SHP77 (cell line): ENCODE measurements around the gene PAXX.

Source experiments
- DNase-seq, 2 experiments: peaks; one replicate each; lab custom pipeline; 2025; lab: John Stamatoyannopoulos, UW

The PAXX gene

DNA sequence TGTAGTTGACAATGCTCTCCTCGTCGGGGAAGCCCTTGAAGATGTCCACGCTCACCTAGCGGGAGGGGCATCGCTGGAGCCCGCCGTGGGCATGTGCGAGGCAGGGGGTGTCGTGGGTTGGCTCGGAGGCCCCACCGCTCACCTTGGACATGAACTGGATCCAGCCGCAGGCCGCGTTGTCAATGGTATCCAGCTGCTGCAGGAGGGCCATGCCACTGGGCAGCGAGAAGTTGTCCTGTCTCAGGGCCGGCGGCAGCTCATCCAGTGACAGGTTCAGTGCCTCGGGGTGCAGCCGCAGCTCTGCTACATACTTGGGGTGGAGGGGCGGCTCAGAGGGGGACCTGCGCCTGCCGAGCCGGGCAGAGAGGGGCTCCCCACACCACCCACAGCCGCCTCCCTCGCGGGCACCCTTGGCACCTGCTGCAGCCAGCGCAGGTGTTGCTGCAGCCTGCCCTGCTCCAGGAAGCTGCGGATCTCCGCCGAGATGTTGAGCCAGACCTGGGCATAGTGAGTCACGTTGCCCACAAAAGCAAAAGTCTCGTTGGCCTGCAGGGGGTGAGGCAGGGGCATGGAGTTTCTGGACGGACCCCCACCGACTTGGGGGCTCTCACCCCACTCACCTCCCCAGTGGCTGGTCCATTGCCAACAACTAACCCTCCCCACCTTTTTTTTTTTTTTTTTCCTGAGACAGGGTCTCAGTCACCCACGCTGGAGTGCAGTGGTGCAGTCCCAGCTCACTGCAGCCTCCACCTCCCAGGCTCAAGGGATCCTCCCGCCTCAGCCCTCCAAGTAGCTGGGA lies 26.7 kb downstream of the PAXX start:
- no peak for DNase-seq

DNA sequence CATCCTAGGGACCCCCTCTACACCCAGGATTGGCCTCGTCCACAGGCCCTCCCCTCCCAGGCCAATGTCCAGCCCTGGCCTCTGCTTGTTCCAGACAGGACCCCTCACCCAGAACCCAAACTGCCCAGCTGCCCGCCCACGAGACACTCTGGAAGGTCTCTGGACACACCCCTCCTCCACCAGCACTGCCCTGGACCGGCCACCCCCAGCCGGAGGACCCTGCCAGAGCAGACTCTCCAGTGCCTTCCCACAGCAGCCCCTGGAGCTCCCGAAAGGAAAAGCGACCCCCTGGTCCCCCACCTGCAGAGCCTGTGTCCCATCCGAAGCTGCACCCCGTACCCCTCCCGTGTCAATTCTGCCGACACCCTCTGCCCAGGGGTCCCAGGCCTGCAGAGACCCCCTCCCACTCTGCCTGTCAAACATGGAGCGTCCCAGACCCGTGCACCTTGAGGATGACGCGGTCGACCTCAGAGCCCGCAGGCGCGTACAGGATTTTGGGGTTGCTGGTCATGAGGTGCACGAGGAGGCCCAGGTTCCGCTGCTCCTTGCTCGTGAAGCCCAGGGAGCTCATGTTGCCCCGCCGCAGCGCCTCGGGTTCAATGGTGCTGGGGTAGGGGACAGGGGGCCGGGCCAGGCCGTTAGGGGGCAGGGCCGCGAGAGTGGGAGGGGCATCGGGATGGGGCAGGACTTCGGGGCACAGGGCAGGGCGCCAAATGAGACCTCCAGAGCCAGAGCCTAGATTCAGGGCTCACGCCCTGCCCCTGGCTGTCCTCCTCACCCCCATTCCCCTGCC lies 27.9 kb downstream of the PAXX start:
- no peak for DNase-seq

DNA sequence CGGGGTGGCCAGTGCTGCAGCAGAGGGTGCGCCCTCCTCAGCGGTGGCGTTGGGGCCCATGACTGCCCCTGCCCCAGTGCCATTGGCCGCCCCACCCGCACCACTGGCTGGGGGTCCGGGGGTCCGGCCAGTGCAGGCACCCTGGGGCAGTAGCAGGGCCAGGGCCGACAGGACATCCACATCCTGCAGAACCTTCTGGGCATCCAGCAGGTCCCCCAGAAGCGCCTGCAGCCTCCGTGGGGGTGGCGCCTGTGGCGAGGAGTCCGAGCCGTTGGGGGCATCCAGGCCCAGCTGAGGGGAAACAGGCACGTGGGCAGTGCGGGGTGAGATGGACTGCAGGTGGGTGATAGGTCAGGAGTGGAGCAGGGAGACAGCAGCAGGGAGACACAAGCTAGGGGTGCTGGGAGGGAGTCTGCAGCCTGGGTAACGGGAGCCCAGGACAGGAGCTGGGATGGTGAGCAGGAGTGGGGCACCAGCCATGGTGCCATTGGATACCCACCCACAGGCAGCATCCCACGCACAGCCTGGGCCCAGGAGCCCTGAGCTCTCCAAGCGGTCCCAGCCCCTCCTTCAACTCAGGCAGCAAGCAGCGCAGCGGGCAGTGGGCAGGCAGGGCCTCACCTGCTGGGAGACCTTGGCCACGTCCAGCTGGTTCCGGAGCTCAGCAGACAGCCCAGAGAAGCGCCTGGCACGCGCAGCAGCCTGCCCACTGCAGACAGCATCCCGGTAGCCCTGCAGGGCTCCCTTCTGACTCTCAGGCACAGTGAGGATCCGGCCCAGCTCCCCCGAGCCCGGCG lies 28.7 kb downstream of the PAXX start:
- DNase-seq: no peak

DNA sequence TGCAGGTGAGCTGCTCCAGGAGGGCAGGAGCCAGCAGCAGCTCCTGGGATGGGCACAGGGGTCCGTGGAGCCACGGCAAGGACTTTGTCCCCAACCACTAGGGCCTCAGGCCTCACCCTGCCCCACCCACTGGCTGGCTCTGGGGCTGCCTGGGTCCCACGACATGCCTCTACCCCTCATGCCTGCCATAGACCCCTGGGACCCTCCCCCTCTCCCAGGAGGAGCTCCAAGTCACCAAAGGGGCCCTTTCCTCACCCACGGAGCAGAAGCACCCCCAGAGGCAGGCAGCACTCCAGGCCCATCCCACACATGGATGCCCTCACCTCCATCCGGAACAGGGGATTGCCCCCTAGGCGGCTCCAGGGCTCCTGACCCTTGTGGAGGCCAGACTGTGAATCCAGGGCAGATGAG lies 29.4 kb downstream of the PAXX start:
- no peak for DNase-seq

DNA sequence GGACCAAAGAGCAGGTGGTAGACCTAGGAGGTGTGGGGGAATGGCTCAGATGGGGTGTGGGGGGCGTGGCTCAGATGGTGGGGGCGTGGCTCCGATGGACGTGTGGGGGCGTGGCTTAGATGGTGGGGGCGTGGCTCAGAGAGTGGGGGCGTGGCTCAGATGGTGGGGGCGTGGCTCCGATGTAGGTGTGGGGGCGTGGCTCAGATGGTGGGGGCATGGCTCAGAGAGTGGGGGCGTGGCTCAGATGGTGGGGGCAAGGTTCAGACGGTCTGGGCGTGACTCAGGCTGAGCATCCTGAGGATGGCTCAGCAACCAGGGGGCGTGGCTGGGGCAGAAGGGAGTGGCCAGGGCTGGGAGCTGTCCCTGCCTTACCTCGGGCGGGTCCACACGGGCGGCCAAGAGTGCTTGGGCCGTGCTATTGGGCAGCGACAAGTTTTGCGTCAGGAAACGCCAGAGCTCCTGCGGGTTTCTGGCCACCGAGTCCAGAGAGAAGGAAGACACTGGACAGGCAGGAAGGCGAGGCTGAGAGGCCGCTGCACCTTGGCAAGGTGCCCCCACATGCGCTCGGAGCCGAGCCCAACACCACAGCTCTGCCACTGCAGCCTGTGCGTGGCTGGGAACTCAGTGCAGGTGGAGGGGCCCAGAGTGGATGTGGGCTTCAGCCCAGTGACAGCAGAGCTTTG lies 29.9 kb downstream of the PAXX start:
- peak in 1 of 2 experiments; percentile 48 for DNase-seq

DNA sequence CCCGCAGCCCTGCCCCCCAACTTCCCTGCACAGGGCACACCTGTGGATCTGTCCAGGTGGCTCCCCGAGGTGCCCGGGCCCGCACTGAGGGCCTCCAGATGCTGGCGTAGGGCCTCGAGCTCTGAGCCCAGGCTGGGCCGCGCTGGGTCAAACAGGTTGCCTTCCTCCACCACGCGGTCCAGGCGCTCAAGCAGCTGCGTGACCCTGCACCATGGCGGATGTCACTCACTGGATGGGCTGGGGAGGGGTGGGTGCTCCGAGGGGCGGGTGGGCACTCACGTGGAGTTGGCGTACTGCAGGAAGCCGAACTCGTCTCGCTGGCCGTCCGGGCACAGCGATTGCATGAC lies 30.4 kb downstream of the PAXX start:
- DNase-seq: no peak

DNA sequence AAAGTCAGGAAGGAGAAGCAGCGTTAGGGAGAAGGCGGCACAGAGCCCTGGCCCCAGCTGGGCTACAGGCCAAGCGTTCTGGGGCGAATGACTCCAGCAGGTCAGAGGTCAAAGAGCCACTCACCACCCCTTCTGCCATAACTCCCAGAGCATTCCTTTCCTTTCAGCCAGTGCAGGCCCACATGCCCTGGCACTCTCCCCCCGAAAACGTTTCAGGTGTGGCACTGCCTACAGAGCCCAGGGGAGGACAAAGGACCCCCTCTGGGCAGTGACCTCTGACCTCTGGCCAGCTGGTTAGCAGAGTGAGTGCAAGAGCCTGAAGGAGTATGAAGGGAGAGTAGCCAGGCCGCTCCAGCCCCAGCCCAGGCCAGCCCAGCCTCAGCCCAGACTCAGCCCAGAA lies 30.9 kb downstream of the PAXX start:
- no peak for DNase-seq

DNA sequence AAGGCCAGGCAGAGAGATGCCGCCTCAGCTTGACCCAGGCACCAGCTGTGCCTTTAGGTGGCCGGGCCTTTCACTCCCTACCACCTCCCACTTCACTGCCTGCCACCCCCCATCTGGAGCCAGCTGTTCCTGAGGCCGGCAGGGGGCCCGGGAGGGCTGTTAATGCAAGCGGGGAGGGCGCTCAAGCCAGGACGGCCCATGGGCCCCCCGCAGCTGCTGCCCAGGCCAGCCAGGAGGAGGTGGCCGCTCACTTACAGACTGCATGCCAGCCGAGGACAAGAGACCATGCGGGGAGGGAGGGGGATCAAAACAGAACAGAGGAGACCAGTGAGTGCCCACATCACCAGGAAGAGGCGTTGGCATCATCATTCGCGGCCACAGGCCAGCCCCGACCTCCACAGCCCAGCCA lies 31.4 kb downstream of the PAXX start:
- DNase-seq: no peak

DNA sequence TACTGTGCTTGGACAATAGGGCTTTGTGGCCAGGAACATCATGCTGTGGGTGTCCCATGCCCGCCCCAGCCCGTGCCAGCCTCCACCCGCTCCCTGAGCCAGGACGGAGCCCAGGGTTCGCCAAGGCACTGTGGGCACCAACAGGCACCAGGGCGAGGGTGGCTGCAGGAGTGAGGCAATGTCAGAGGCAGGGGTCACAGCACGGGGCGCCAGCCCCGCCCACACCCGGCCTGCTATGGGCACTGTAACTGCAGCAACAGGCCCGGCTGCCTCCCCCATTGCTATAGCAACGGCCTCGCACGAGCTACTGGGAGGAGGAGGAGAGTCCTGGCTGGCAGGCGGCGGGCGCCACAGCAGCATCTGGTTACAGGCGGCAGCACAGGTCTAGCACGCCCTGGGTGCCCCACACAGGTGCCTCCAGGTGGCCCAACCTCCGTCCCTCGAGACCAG lies 33.3 kb downstream of the PAXX start:
- DNase-seq: peak; percentile 49 to 83

DNA sequence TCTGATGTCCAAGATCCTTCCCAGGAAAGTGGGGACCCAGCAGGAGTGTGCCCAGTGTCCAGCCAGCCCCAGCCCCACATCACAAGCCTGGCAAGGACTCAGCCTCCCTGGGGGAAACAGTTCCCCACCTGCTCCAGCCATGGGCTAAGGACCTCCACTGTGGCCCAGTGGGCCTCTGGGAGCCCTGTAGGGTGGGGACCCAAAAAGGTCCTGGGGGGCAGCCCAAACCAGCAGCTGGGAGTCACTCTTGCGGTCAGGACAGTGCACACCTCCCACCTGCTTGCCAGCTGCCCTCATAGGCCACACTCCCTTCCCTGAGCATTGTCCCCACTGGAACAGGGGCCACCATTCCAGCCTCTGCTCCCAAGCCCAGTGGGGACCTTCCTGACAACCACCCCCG lies 34.2 kb downstream of the PAXX start:
- no peak for DNase-seq

DNA sequence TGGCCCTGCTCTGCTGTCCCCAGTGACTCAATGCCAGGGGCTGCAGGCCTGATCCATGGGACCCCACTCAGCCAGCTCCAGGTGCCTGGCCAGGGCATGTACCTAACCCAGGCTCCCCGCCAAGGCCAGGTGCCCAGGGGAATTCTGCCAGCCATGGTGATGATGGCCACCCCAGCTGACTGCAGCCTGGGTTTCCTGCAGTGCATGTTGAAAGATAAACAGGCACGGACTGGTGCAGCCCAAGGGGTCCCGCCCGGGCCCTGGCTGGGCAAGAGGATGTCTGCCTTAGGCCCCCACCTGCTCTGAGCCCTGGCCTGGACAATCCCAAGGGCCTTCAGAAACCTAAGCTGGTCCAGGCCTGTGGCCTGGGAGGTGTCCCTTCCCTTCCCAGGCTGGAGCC lies 34.6 kb downstream of the PAXX start:
- no peak for DNase-seq

DNA sequence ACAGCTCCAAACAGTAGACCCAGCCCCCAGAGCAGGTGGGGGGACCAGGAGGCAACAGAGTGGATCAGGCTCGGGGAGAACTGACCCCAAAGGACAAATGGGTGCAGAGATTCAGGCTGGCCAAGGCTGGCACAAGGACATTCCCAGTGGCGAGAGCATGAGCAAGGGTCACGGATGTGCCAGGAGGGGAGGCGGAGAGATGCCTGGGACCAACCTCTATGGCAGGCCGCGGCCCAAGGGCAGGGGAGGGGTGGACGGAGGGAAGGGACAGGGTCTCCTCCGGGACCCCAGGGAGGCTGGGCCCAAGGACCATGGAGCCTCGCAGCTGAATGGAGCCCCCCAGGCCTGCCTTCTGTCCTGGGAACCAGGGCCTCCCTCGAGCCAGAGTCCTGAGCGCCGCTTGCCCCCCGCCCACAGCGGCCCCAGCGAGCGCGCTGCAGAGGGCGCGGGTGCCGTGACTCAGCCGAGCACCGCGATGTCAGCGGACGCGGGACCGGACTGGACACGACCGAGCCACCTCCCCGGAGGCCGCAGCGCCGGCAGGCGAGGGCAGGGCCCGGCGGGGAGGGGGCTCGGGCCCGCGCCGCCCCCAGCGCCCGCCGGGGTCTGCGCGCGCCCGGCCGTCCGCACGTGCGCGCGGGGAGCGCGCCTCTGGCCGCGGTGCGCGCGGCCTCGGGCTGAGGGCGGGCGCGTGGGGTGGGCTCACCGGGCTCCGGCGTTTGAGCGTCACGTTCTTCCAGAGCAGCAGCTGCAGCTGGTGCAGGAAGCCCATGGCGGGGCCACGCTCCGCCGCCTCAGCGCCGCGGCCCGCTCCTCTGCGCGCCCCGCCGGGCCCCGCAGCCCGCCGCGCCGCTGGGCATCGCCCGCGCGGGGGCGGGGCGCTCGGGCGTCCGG lies 35.4 kb downstream of the PAXX start, which contains the start of gene ABCA2:
ABCA2 (minus strand) TSS at position 869 of the 894 bp plus-strand sequence; CDS start at position 772, 97 bp downstream.
- DNase-seq: no peak

DNA sequence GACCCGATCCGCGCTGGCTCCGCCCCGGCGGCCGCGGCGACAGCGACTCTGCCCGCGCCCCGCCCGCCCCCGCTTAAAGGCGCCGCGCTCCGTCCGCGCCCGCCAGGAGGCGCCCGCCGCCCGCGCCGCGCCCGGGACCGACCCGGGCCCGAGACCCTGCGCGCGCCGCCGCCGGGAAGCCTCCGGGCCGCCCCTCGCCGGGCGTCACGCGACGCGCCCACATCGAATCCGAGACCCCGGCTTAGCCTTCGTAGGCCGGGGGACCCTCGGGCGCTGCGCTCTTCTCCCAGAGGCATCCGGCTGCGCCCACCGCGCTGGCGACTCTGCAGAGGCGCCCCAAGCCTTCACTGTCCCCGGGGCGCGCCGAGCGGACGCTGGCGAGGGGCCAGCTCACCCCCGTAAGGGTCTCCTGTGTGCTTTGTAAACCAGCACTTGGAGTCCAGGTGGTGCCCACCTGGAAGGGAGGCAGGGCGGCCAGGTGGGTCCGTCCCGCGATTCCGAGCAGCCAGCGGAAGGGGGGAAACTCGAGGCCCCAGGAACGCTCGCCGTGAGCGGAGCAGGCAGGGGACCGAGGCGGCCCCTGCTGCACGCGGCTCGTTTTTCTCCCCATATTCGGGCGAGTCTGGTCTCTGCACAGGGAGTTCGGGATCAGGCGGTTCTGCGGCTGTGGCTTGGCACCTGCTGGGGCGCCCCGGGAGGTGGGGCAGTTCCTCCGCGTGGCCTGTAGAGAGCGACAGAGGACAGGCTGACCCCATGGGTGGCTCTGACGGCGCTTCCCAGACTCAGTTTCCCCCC lies 36.2 kb downstream of the PAXX start:
- DNase-seq: peak in 1 of 2 experiments; percentile 58

DNA sequence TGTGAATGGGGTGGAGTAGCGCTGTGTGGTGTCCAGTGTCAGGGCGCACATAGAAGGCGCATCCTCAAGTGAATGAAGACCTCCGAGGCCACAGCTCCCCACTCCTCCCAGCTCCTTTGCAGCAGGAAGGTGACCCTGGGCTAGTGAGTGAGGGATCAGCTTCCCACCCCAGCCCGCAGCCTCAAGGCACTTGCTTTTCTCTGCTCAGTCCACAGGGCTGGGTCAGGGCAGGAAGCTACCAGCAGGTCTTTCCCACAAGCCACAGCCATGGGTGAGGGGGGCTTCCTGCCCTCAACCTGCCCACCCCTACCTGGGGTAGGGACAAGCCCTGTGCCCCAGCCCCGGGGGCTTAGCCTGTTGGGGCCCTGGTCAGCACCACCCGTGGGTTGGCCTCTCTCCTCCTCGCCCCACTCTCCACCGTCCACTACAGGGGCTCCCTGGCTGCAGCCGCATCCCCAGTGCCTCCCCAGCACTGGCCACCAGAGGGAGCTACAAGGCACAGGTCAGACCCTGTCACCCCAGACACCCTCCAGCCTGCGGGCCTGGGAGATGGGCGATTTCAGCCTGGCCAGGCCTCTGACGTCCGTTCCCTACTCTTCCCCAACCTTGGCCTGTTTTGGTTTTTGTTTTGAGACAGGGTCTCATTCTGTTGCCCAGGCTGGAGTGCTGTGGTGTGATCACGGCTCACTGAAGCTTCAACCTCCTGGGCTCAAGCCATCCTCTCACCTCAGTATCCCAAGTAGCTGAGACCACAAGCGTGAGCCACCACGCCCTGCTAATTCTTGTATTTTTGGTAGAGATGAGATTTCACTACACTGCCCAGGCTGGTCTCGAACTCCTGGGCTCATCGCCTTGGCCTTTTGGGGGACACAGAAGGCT lies 37.1 kb downstream of the PAXX start:
- peak; percentile 39 to 41 for DNase-seq

DNA sequence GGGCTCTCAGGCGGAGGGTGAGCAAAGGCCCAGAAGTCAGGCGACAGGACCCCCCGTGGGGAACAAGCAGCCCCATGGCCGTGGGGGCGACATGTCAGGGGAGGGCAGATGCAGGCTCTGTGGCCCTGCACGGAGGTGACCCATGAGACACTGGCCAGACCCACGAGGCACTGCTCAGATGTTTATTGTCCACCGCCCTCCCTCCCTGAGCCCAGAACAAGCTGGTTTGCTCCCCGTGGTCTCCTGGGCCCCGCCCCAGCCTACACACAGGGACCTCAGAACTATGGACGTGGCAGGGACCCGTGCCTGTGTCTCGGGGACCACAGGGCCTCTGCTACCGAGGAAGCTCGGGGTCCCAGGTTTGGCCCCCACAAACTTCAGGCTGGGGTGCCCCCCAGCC lies 37.8 kb downstream of the PAXX start:
- no peak for DNase-seq

DNA sequence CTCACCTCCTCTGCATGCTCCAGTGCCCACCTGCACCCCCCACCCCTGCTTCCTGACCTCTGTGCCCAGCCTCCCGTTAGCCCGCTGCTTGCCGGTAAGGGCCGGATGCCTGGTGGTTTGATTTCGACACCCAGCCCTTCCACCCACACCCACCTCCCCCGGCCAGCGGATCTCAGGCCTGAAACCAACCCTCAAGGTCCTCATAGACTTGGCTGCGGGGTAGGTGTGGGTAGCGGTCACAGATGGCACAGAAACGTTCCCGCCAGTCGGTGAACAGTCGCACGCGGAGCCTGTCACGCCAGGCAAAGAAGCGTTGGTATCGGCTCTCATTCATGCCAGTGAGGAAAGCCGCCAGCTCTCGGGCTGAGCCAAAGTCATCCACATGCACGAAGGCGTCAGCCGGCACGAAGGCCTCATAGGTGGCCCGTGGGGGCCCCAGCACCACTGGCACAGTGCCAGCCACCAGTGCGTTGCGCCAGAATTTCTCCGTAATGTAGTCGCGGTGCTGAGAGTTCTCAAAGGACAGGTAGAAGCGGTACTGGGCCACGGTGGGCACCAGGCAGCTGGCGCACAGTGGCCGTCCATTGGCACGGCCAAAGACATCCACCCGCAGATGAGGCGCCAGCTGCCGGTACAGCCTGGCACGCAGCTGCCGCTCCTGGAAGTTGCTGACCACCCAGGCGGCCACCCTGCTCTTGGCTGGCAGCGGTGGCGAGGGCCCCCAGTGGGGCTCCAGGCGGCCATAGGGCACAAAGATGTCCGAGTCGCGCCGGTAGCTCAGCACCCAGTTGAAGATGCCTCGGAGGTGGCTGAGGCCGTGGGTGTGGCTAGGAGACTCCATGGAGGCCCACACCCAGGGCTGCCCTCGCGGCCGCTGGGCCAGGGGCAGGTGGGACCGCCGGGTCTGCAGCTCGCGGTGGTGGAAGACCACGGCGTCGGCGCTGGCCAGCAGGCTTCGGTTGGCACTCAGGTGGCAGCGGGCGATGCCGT lies 38.6 kb downstream of the PAXX start:
- DNase-seq: no peak

DNA sequence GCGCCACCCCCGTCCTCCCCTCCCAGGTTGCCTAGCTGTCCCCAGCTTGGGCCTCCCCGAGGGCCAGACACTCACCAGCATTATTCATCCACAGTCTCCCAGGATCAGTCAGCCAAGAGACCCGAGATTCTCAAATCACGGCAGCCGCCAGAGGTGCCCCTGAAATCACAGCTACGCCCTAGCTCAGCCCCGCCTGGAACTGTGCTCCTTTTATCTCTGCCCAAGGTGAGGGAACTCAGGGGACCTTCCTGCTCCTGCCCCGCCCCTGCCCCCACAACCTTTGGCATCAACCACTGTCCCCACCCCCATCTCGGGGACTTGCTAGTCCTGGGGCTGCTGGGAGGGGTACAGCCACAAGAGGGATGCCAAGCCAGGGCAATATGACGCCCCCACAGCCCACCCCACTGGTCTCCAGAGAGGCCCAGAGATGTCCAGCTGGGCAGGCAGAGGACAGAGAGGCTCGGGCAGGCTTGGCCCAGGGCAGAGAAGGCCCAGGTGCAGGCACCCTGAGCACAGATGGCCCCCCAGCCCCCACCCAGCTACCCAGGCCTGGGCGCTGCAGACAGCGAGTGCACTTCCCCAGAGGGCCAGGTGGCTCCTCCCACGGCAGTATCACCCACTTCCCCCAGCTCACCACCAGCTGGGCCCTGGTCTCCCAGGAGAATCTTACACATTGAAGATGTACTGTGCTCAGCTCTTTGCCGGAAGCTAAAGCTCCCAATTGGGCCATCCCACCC lies 39.9 kb downstream of the PAXX start, which contains the start of gene FUT7:
FUT7 (minus strand) TSS at position 185 of the 737 bp plus-strand sequence; CDS start at position 88, 97 bp downstream.
- no peak for DNase-seq
